Chondrocyte (in vitro differentiated cells): Measurements from ENCODE around the gene DUSP8. TPM values are rescaled to one million over a fixed set of nuclear protein-coding genes. Genes with fewer than 3 reads are reported as not detected.

Source experiments
- DNase-seq: peaks from one replicate; pipeline ENCODE4 v3.0.0; 2021; ENCODE audit warnings: mixed read lengths, low spot score
- H3K27ac Mint-ChIP-seq: one replicate; pipeline ENCODE4 v1.8.0; 2021; ENCODE audit warnings: mild to moderate bottlenecking, moderate library complexity, mixed read lengths; ENCODE audit not compliant: unreplicated experiment
- H3K27me3 Mint-ChIP-seq: 2 replicates; pipeline ENCODE4 v1.8.0; 2021; ENCODE audit warnings: low read depth, mixed read lengths
- H3K36me3 Mint-ChIP-seq: 2 replicates; pipeline ENCODE4 v1.8.0; 2021; ENCODE audit warnings: low read depth, mixed read lengths
- H3K4me1 Mint-ChIP-seq: 2 replicates; pipeline ENCODE4 v1.8.0; 2021; ENCODE audit warnings: low read depth, mild to moderate bottlenecking, mixed read lengths
- H3K4me3 Mint-ChIP-seq: one replicate; pipeline ENCODE4 v1.8.0; 2021; ENCODE audit warnings: mild to moderate bottlenecking, moderate library complexity, mixed read lengths; ENCODE audit not compliant: unreplicated experiment
- H3K9me3 Mint-ChIP-seq: 2 replicates; pipeline ENCODE4 v1.8.0; 2021; ENCODE audit warnings: low read depth, mixed read lengths
- total RNA-seq: library from RNA; stranded (reverse); gene quantifications from 3 replicates; pipeline ENCODE4 v1.2.1, GENCODE V29; 2021
- TF ChIP-seq, protein P1 (sequence below): fragments of 200-600 bp; sonication (generic); IDR thresholded peaks from 2 replicates; pipeline ENCODE4 v1.5.0; 2021; ENCODE audit warnings: antibody characterized with exemption, mild to moderate bottlenecking, moderate library complexity

Gene DUSP8
- total RNA-seq, 1 donor from 2014 or later = 12.1 TPM

DNA sequence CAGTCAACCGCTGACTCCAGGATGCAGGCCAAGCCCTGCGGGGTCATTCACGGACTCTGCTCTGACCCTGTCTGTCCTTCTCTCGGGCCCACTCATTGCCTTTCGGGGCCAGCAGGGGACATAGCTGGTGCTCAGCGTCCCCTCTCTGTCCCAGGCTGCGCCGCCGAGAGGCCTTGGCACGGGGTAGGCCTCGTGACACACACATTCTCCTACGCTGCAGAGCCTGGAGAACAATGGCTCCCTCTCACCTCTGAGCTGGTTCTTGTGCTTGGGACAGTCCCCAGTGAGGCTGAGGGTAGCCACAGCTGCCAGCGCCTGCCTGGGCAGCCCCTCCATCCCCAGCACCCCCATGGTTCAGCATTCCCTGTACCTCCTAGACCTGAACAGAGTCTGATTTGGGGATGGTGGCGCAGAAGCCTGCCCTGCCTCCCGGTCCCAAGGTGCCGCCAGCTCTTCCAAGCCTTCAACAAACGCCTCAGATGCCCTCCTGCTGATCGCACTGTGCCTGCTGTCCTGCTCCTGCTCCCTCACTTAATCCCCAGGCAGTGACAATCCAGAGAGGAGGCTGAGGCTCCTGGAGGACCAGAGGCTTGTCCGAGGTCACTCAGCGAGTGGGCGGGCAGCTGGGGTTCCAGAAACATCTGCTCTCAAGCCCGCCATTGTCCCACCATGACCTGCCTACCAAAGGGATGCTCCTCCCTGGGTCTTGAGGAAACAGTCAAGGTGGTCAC lies 30.4 kb downstream of the DUSP8 start:
- TF ChIP-seq, protein P1, sequence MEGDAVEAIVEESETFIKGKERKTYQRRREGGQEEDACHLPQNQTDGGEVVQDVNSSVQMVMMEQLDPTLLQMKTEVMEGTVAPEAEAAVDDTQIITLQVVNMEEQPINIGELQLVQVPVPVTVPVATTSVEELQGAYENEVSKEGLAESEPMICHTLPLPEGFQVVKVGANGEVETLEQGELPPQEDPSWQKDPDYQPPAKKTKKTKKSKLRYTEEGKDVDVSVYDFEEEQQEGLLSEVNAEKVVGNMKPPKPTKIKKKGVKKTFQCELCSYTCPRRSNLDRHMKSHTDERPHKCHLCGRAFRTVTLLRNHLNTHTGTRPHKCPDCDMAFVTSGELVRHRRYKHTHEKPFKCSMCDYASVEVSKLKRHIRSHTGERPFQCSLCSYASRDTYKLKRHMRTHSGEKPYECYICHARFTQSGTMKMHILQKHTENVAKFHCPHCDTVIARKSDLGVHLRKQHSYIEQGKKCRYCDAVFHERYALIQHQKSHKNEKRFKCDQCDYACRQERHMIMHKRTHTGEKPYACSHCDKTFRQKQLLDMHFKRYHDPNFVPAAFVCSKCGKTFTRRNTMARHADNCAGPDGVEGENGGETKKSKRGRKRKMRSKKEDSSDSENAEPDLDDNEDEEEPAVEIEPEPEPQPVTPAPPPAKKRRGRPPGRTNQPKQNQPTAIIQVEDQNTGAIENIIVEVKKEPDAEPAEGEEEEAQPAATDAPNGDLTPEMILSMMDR = no peak
- Mint-ChIP-seq H3K27ac (no peak overlapping the region), H3K4me3 (no peak overlapping the region), H3K9me3 (peaks cover 3% of the 10 kb centered on the region), H3K27me3 (peaks cover 27% of the 10 kb centered on the region), H3K4me1 (no peaks in the 10 kb centered on the region), H3K36me3 (no peaks in the 10 kb centered on the region)
- DNase-seq = no peak

DNA sequence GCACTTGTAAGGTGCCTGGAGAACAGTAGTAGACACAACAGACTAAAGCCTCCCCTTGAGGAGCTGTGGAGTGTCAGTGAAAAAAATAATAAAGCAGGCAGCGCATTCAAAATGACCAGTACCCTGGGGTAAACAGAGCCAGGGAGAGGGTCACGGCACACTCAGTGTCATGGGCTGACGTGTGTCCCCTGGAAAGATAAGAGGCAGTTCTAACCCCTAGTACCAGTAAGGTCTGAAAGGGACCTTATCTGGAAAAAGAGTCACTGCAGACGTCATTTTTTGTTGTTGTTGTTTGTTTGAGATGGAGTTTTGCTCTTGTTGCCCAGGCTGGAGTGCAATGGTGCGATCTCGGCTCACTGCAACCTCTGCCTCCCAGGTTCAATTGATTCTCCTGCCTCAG lies 32.0 kb downstream of the DUSP8 start:
- H3K27ac Mint-ChIP-seq = no peak overlapping the region
- peaks cover 1% of the 10 kb centered on the region for H3K4me1 Mint-ChIP-seq
- peaks cover 3% of the 10 kb centered on the region for H3K9me3 Mint-ChIP-seq
- H3K36me3 Mint-ChIP-seq = no peaks in the 10 kb centered on the region
- H3K4me3 Mint-ChIP-seq = no peak overlapping the region
- DNase-seq = no peak
- peaks cover 23% of the 10 kb centered on the region for H3K27me3 Mint-ChIP-seq
- TF ChIP-seq, protein P1 = no peak

DNA sequence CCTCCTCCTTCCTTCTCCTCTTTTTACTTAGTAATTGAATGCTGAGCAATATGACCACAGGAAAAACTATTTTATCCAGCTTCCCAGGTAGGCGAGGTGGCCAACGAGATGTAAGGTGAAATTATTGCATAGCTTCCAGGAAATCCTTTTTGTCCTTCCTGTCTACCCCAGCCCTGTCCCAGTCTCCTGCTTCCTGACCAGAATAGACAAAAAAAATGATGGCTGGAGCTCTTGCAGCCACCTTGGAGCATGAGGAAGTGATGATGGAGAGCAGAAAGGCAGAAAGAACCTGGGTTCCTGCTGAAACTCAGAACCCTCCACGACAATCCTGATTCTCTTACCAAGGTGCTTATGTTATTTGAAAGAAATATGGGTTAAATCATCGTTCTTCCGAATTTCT lies 33.9 kb downstream of the DUSP8 start:
- Mint-ChIP-seq H3K4me3 (no peak overlapping the region), H3K36me3 (no peaks in the 10 kb centered on the region), H3K4me1 (peaks cover 9% of the 10 kb centered on the region), H3K9me3 (peaks cover 3% of the 10 kb centered on the region), H3K27ac (no peak overlapping the region), H3K27me3 (peaks cover 23% of the 10 kb centered on the region)
- no peak for DNase-seq
- TF ChIP-seq, protein P1 = no peak

DNA sequence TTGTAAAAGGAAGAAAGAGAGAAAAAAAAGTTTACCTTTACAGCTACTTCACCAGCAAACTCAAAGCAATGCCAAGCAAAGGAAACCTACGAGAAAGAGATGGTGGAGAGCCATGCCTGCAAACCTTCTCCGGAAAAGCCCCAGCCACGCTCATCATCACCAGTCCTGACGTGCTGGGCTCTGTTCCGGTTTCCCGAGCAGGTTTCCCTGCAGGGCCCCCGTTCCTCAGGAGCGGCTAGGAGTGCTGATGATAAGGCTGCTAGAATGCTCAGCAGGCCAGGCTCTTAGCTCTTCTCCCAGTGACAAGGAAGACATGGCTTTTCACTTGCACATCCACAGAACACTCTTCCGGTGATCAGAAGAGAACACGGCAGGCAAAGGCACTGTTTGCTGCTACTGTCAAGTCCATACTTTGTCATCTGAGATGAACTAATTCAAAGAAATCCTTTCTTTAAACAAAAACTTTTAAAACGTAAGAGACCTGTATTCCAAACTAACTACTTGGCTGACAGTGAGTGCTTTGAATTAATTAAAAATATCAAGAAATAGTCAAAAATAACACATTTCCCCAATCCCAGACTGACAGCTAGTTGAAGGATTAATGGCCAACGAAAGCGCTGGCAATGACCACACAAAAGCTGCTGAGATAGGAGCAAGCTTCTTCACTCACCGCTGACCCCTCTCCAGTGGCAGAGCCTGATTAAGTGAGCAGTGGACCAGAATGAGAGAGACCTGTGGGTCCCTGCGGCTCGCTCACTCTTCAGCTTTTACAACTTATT lies 35.8 kb downstream of the DUSP8 start:
- DNase-seq = no peak
- Mint-ChIP-seq H3K36me3 (no peaks in the 10 kb centered on the region), H3K27ac (no peak overlapping the region), H3K9me3 (peaks cover 3% of the 10 kb centered on the region), H3K4me1 (peaks cover 19% of the 10 kb centered on the region), H3K4me3 (no peak overlapping the region), H3K27me3 (peaks cover 23% of the 10 kb centered on the region)
- TF ChIP-seq, protein P1 = no peak

DNA sequence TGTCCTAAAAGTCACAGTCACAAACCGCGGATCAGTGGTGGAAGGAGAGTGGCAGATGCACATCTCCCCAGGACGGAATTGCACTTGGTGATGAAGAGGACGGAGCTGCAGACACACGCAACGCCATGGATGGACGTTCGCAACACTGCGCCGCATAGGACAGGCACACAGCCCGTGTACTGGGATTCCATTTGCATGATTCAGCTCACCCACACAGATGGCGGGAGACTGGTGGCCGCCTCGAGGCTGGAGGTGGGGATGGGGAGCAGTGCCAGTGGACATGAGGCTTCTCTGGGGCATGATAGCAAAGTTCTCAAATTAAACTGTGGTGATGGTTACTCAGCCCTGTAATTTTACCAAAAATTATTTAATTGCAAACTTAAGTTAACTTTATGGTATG lies 37.4 kb downstream of the DUSP8 start:
- DNase-seq = no peak
- Mint-ChIP-seq H3K4me3 (no peak overlapping the region), H3K36me3 (no peaks in the 10 kb centered on the region), H3K27ac (no peak overlapping the region), H3K27me3 (peaks cover 14% of the 10 kb centered on the region), H3K9me3 (peaks cover 3% of the 10 kb centered on the region), H3K4me1 (peaks cover 19% of the 10 kb centered on the region)
- TF ChIP-seq, protein P1 = no peak
